NB4 (cell line): ENCODE data around the gene CWC22.

Experiments
- MYC ChIP-seq: IDR thresholded peaks from 2 replicates; pipeline ENCODE4 v1.6.1; 2011; ENCODE audit warnings: low read depth, low read length
- POLR2A ChIP-seq: IDR thresholded peaks from 2 replicates; pipeline ENCODE4 v1.6.1; 2011; ENCODE audit warnings: mild to moderate bottlenecking; ENCODE audit not compliant: insufficient read length; ENCODE audit errors: extremely low read depth
- TF ChIP-seq, protein P1 (sequence below): IDR thresholded peaks from one replicate; pipeline ENCODE4 v1.5.1; 2012; ENCODE audit warnings: low read depth, low read length

DNA sequence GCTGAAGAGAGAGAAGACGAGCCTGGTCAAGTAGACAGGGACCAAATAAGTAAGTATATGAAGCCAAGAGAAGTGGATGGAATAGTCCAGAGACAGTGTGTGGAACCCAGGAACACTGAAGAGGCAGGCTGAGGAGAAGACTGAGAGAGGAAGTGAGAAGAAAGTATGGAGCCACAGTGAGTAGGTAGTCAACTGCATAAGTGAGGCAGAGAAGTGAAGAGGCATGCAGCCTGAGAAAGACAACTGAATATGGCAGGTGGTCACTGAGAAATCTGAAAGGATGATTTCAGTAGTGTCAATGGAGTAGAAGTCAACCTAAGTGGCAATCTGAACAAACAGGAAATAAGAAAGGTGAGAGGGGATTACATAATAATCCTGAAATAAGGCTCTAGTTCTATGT is 55.4 kb downstream of the CWC22 start:
- TF ChIP-seq, protein P1, sequence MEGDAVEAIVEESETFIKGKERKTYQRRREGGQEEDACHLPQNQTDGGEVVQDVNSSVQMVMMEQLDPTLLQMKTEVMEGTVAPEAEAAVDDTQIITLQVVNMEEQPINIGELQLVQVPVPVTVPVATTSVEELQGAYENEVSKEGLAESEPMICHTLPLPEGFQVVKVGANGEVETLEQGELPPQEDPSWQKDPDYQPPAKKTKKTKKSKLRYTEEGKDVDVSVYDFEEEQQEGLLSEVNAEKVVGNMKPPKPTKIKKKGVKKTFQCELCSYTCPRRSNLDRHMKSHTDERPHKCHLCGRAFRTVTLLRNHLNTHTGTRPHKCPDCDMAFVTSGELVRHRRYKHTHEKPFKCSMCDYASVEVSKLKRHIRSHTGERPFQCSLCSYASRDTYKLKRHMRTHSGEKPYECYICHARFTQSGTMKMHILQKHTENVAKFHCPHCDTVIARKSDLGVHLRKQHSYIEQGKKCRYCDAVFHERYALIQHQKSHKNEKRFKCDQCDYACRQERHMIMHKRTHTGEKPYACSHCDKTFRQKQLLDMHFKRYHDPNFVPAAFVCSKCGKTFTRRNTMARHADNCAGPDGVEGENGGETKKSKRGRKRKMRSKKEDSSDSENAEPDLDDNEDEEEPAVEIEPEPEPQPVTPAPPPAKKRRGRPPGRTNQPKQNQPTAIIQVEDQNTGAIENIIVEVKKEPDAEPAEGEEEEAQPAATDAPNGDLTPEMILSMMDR: no peak
- TF ChIP-seq POLR2A: no peak
- TF ChIP-seq MYC: no peak
